SK-N-SH (cell line): ENCODE data around the gene PGRMC2. TPM values are rescaled to one million over a fixed set of nuclear protein-coding genes. Genes with fewer than 3 reads are reported as not detected.

Experiments
- CTCF ChIA-PET: fragments of 300-600, 350-600 bp; formaldehyde crosslinking; extraction: SDS; loops from one replicate; lab custom pipeline; 2021; lab: Yijun Ruan, JAX
- POLR2A ChIA-PET: fragments of 350-600 bp; sonication (Branson Sonifier 250); formaldehyde crosslinking; extraction: SDS; loops from one replicate; lab custom pipeline; 2020; ENCODE audit warnings: antibody characterized with exemption, inconsistent platforms; lab: Yijun Ruan, JAX
- DNase-seq: peaks from one replicate; pipeline ENCODE4 v3.0.0; 2012
- H2AFZ ChIP-seq: fragments of 200-600 bp; sonication (generic); 2 replicates; pipeline ENCODE4 v1.8.1; 2016; ENCODE audit warnings: antibody characterized with exemption, mild to moderate bottlenecking, low read depth
- H3F3A ChIP-seq: fragments of 200-600 bp; sonication (generic); replicated peaks from 2 replicates; pipeline ENCODE3; 2016; ENCODE audit warnings: antibody characterized with exemption, mild to moderate bottlenecking; ENCODE audit not compliant: insufficient read depth
- H3K27ac ChIP-seq, 2 experiments: fragments of 200-500 bp in 1 of 2; fragments of 200-600 bp in 1 of 2; sonication (Bioruptor generic) in 1 of 2; sonication (generic), shearing (Covaris generic) in 1 of 2; 2 replicates each; pipeline versions ENCODE4 v1.5.1 to v1.6.1; 2014 to 2016; ENCODE audit warnings: low read depth in 2 of 2, inconsistent platforms in 1 of 2, low read length in 1 of 2, mild to moderate bottlenecking in 1 of 2, mixed read lengths in 1 of 2
- H3K27me3 ChIP-seq: fragments of 200-600 bp; sonication (generic), shearing (Covaris generic); 2 replicates; pipeline ENCODE4 v1.6.1; 2016; ENCODE audit warnings: mixed run types; ENCODE audit not compliant: insufficient read depth
- H3K36me3 ChIP-seq, 2 experiments: fragments of 200-500 bp in 1 of 2; fragments of 200-600 bp in 1 of 2; sonication (Bioruptor generic) in 1 of 2; sonication (generic) in 1 of 2; replicated peaks in 1 of 2; 2 replicates each; pipeline versions ENCODE3 to v1.5.1; 2014 to 2016; ENCODE audit warnings: low read length in 1 of 2, mild to moderate bottlenecking in 1 of 2; ENCODE audit not compliant: insufficient read depth in 2 of 2, control insufficient read depth in 1 of 2
- H3K4me1 ChIP-seq, 2 experiments: fragments of 200-500 bp in 1 of 2; fragments of 200-600 bp in 1 of 2; sonication (Bioruptor generic) in 1 of 2; sonication (generic), shearing (Covaris generic) in 1 of 2; 2 replicates each; pipeline versions ENCODE4 v1.5.1 to v1.6.1; 2014 to 2016; ENCODE audit warnings: low read depth in 1 of 2, low read length in 1 of 2, mixed run types in 1 of 2; ENCODE audit not compliant: insufficient read depth in 2 of 2, control insufficient read depth in 1 of 2
- H3K4me2 ChIP-seq: fragments of 200-600 bp; sonication (generic), shearing (Covaris generic); 2 replicates; pipeline ENCODE4 v1.6.1; 2017; ENCODE audit warnings: mixed run types
- H3K4me3 ChIP-seq, 2 experiments: fragments of 200-500 bp in 1 of 2; fragments of 200-600 bp in 1 of 2; sonication (Bioruptor generic) in 1 of 2; sonication (generic), shearing (Covaris generic) in 1 of 2; 2 replicates each; pipeline versions ENCODE4 v1.5.1 to v1.8.1; 2014 to 2016; ENCODE audit warnings: low read depth in 2 of 2, inconsistent platforms in 1 of 2, low read length in 1 of 2, mild to moderate bottlenecking in 1 of 2, mixed read lengths in 1 of 2, moderate library complexity in 1 of 2
- H3K79me2 ChIP-seq: fragments of 200-600 bp; sonication (generic); 2 replicates; pipeline ENCODE4 v1.8.1; 2017; ENCODE audit warnings: mild to moderate bottlenecking; ENCODE audit not compliant: insufficient read depth
- H3K9ac ChIP-seq: fragments of 200-600 bp; sonication (generic); 2 replicates; pipeline ENCODE4 v1.6.1; 2017; ENCODE audit warnings: mixed run types
- H3K9me2 ChIP-seq: fragments of 200-600 bp; sonication (generic); 2 replicates; pipeline ENCODE4 v1.6.1; 2017; ENCODE audit warnings: mixed run types
- H3K9me3 ChIP-seq: fragments of 200-600 bp; sonication (generic); 2 replicates; pipeline ENCODE4 v1.6.1; 2017; ENCODE audit warnings: mixed run types, mild to moderate bottlenecking, moderate library complexity
- H4K20me1 ChIP-seq: fragments of 200-600 bp; sonication (generic); 2 replicates; pipeline ENCODE4 v1.6.1; 2017; ENCODE audit warnings: mild to moderate bottlenecking, mixed run types; ENCODE audit not compliant: insufficient read depth
- CTCF ChIP-seq: fragments of 200-600 bp; sonication (generic); IDR thresholded peaks from 2 replicates; pipeline ENCODE4 v1.6.1; 2017; ENCODE audit warnings: antibody characterized with exemption, mild to moderate bottlenecking, moderate library complexity
- ELF1 ChIP-seq: IDR thresholded peaks from 2 replicates; pipeline ENCODE4 v1.4.0; 2012
- EP300 ChIP-seq, 2 experiments: IDR thresholded peaks; 2 replicates each; pipeline versions ENCODE4 v1.4.0 to v1.6.1; 2012; ENCODE audit warnings: borderline replicate concordance in 1 of 2, low read depth in 1 of 2, low read length in 1 of 2
- EZH2phosphoT487 ChIP-seq: fragments of 200-600 bp; sonication (generic); IDR thresholded peaks from 2 replicates; pipeline ENCODE4 v1.6.1; 2017; ENCODE audit warnings: low read depth, mixed run types, mild to moderate bottlenecking, antibody characterized with exemption, moderate library complexity, borderline replicate concordance
- FOSL2 ChIP-seq: IDR thresholded peaks from 2 replicates; pipeline ENCODE4 v1.4.0; 2012; ENCODE audit warnings: low read depth, mild to moderate bottlenecking, moderate library complexity, borderline replicate concordance
- FOXM1 ChIP-seq: IDR thresholded peaks from 2 replicates; pipeline ENCODE4 v1.4.0; 2012; ENCODE audit warnings: low read depth, mild to moderate bottlenecking
- GABPA ChIP-seq: IDR thresholded peaks from 2 replicates; pipeline ENCODE4 v1.4.0; 2012; ENCODE audit warnings: low read depth, mild to moderate bottlenecking
- GATA2 ChIP-seq: sonication (generic); formaldehyde crosslinking; IDR thresholded peaks from 2 replicates; pipeline ENCODE4 v1.5.0; 2020; ENCODE audit warnings: mild to moderate bottlenecking, missing genetic modification reagents
- IRF3 ChIP-seq: fragments of 150-350 bp; IDR thresholded peaks from 2 replicates; pipeline ENCODE4 v1.6.1; 2016; ENCODE audit warnings: mild to moderate bottlenecking, low read depth, low read length
- JUND ChIP-seq: IDR thresholded peaks from 2 replicates; pipeline ENCODE4 v1.4.0; 2012
- MEF2A ChIP-seq: IDR thresholded peaks from 2 replicates; pipeline ENCODE4 v1.4.0; 2012; ENCODE audit warnings: low read depth, borderline replicate concordance
- MXI1 ChIP-seq: IDR thresholded peaks from 2 replicates; pipeline ENCODE4 v1.6.1; 2012; ENCODE audit warnings: mild to moderate bottlenecking, low read depth, low read length, improper control_type of control experiment
- NFIC ChIP-seq: IDR thresholded peaks from 2 replicates; pipeline ENCODE4 v1.4.0; 2012; ENCODE audit warnings: borderline replicate concordance
- PBX3 ChIP-seq: IDR thresholded peaks from 2 replicates; pipeline ENCODE4; 2012
- POLR2AphosphoS5 ChIP-seq: IDR thresholded peaks from 2 replicates; pipeline ENCODE4 v1.6.1; 2012; ENCODE audit warnings: low read depth, low read length
- RAD21 ChIP-seq: IDR thresholded peaks from 2 replicates; pipeline ENCODE4 v1.6.1; 2012; ENCODE audit warnings: mild to moderate bottlenecking, low read length
- SMC3 ChIP-seq: IDR thresholded peaks from 2 replicates; pipeline ENCODE4 v1.6.1; 2012; ENCODE audit warnings: low read depth, low read length, improper control_type of control experiment
- TAF1 ChIP-seq: IDR thresholded peaks from 2 replicates; pipeline ENCODE4 v1.6.1; 2012; ENCODE audit warnings: low read depth, mild to moderate bottlenecking, low read length, moderate library complexity, borderline replicate concordance
- TCF12 ChIP-seq: IDR thresholded peaks from 2 replicates; pipeline ENCODE4 v1.4.0; 2012
- TEAD4 ChIP-seq: IDR thresholded peaks from 2 replicates; pipeline ENCODE4 v1.4.0; 2012; ENCODE audit warnings: mild to moderate bottlenecking, borderline replicate concordance; ENCODE audit not compliant: insufficient read depth
- YY1 ChIP-seq: IDR thresholded peaks from 2 replicates; pipeline ENCODE4 v1.4.0; 2012; ENCODE audit warnings: low read depth, mild to moderate bottlenecking
- ZBTB33 ChIP-seq: IDR thresholded peaks from 2 replicates; pipeline ENCODE4 v1.4.0; 2012; ENCODE audit warnings: low read depth, borderline replicate concordance
- WGBS: methylation state at CpG from one replicate; pipeline ENCODE4 v1.1.6; 2017; ENCODE audit warnings: low lambda C conversion rate; 5-methylcytosine and 5-hydroxymethylcytosine counted together
- polyA plus RNA-seq, 3 experiments: library from polyadenylated mRNA; depleted of rRNA; stranded (reverse); fragments of >200 nt; gene quantifications; 2 replicates each; pipeline ENCODE4 v1.2.3, GENCODE V29; 2012
- TF ChIP-seq, protein P1 (sequence below): IDR thresholded peaks from 2 replicates; pipeline ENCODE4 v1.4.0; 2012; ENCODE audit warnings: low read depth, borderline replicate concordance

The PGRMC2 gene
- polyA plus RNA-seq, 1 of the 3 experiments (the other 2 are of a cell fraction), result 18.2 TPM

DNA sequence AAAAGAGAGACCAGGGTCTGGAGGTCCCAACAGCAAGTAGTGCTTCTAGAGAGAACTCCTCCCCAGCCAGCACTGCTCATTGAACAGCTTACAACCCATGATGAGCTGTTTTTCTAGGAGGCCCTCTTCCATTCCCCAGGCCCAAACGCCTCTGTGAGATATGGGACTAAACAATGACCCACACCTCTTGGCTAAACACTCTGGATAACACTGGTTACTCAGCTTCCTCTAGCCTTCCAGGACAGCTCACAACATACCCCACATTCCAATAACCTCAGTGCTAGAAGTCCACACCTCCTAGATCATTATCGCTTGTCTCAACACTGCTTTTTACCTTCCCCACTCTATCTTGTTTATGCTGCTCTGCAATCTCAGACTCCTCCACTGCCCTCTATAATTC is 35.4 kb upstream of the PGRMC2 start (continued):
- TF ChIP-seq ZBTB33 (peak; percentile 41; the same call in 1 of the 2 replicates), ELF1 (no peak), IRF3 (no peak), POLR2AphosphoS5 (no peak), FOXM1 (no peak), JUND (peak; percentile 69), CTCF (no peak), YY1 (0 out of 2 replicates have a peak, but pooled peaks have one; percentile 8), GATA2 (CRISPR knock-in tag) (no peak), TAF1 (no peak; the same call in 1 of the 2 replicates), MXI1 (no peak), SMC3 (no peak), EP300 (IDR thresholded peaks at IDR 0.05; ENCODE audit: borderline replicate concordance in 1 of 2, low read depth in 1 of 2, low read length in 1 of 2) (peak in 1 of 2 experiments; percentile 71; a peak in 1 of 4 replicates)
- TF ChIP-seq, protein P1, sequence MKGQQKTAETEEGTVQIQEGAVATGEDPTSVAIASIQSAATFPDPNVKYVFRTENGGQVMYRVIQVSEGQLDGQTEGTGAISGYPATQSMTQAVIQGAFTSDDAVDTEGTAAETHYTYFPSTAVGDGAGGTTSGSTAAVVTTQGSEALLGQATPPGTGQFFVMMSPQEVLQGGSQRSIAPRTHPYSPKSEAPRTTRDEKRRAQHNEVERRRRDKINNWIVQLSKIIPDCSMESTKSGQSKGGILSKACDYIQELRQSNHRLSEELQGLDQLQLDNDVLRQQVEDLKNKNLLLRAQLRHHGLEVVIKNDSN, result no peak

- peak overlapping the region; percentile 43 for H3K4me2 ChIP-seq
- TF ChIP-seq JUND (peak; percentile 89), TEAD4 (peak; percentile 71; the same call in 1 of the 2 replicates), FOSL2 (peak; percentile 73; the same call in 1 of the 2 replicates), POLR2AphosphoS5 (peak; percentile 27; the same call in 1 of the 2 replicates), GABPA (no peak), EZH2phosphoT487 (no peak), PBX3 (peak; percentile 91), YY1 (no peak), NFIC (peak; percentile 52), EP300 (IDR thresholded peaks at IDR 0.05; ENCODE audit: borderline replicate concordance in 1 of 2, low read depth in 1 of 2, low read length in 1 of 2) (peak in 1 of 2 experiments; percentile 71; a peak in 2 of 4 replicates), SMC3 (no peak), TCF12 (peak; percentile 81), MEF2A (no peak), RAD21 (no peak)
Measured at GRCh38 chr4:128322311-128322710, 34.7 kb upstream of the PGRMC2 start.

More at GRCh38 chr4:128322311-128322710, 34.7 kb upstream of the PGRMC2 start:
- Histone ChIP-seq H3K9me3 (no peaks in the 10 kb centered on the region), H3F3A (peaks cover 28% of the 10 kb centered on the region), H3K79me2 (no peaks in the 10 kb centered on the region), H3K4me1 (peaks cover 0 to 30% of the 10 kb centered on the region in 2 experiments; a peak in 2 of 4 replicates), H3K9ac (peak overlapping the region; percentile 48; the same call in 1 of the 2 replicates), H2AFZ (no peak overlapping the region), H3K36me3 (no peaks in the 10 kb centered on the region), H3K4me3 (no peak overlapping the region), H3K27me3 (no peaks in the 10 kb centered on the region), H3K9me2 (no peaks in the 10 kb centered on the region), H4K20me1 (no peaks in the 10 kb centered on the region), H3K27ac (peak overlapping the region; percentile 39 to 77; a peak in 3 of 4 replicates)
- CTCF ChIA-PET, result interaction anchor here (2.9 kb wide), 1 partner anchor 12 kb away, joined by 8 read pairs; no protein-coding TSS in a partner anchor
- POLR2A ChIA-PET, result no interaction called here
- DNase-seq, result no peak
- WGBS, result 53% methylated on average over 2 of the region's 2 CpGs
